ENCODE results near the gene ATP9A. TPM values are rescaled to one million over a fixed set of nuclear protein-coding genes. Genes with fewer than 3 reads are reported as not detected.

Gene ATP9A
- total RNA-seq, 1 donor from 2014 or later = 48.8 TPM

DNA sequence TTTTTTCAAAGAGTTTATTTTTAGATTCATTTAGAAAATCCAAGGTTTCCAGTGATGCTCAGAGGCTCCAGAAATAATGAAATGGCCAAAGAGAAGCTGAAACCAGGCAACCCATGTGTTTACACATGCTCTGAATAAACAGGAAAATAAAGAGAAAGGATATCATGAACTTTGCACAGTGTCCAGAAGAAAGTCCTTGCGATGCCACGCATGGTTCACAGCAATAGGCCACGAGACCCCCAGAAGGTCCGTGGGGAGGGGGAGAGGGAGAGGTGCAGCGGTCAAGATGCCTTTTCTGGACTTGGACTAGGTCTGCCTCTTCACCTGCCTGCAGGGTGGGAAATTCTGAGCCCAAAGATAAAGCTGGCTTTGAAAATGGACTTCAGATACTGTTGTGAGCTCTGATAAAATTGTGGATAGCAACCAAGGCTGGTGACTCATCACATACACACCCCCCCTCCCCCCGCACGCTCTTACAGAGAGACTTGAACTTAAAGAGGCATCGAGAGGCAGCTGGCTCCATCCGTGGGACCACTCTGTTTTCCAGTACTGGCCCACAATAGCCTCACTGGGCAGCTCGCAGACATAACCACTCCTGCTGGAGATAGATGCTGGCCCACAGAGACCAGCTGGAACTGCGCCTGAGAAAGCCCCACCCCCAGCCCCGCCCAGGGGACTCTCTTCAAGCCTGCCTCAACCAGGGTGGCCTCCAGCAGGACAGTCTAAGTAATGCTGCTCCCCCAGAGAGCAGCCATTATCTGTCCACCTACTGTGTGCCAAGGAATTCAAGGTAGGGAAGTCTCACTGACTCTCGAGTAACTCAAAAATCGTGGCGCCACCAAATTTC is 204.5 kb downstream of the ATP9A start:
- DNase-seq (ENCODE audit: extremely low read depth, low read depth, low spot score) = peak; percentile 63

DNA sequence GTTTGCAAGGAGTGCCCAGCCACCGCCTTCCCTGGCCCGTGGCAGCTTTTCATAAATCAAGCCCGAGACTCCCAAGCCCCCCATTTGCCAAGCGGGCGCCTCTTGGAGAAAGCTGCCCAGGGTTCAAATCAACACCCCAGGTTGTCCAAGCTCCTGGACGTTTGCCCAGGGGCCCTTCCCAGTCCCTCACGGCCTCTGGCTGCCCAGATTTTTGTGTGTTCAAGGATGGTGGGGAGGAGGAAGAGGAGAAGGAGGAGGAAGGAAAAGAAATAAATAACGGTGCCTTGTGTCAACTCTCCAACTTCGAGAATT is 205.1 kb downstream of the ATP9A start:
- DNase-seq (ENCODE audit: extremely low read depth, low read depth, low spot score) = no peak

DNA sequence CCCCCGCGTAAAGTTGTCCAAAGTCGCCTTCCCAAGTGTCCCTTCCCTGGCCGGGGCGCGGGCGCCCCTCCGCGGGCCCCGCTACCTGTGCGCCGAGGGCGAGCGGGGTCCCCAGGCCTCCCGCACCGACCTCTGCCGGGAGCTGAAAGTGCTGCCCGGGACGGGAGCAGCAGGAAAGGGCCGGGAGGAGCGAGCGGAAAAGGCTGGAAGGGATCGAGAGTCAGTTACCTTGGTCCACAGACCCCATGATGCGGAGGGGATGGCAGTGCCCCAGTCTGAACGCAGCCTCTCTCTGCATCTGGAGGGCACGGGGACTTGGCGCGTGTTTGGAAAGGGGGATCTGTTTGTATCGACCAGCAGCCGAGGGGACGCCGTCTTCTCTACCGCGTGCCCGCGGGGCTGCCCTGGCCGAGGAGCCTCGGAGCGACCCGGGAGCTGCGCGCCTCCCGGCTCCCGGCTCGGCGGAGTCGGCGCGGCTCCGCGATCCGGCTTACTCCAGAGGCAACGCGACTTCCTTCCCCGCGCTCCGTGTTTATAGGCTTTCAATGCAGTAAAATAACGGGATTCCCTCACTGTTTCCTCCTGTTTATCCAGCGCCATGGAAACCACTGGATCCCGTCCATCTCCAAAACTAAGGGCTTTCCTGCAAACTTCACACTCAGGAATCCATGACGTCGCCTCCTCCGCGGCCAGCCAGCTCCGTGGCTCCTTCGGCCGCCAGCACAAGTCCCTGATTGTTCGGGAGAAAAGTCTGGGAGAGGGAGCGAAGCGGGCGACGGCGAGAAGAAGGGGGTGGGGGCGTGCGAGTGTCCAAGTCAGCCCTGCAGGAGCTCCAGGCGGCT is 205.6 kb downstream of the ATP9A start:
- peak; percentile 91 for DNase-seq (ENCODE audit: extremely low read depth, low read depth, low spot score)

DNA sequence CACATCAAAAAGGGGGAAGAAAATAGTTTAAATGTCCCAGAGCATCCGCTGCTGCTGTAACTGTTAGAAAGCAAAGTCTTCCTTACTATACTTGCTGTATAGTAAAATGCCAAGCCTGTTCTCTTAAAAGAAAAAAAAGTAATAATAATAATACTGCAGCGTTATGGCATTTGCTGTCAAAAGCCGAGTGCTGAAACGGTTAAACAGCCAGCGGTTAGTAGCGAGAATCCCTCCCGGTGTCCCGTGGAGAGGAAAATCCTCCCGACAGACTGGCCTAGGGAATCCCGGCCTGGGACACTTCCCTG is 206.2 kb downstream of the ATP9A start:
- no peak for DNase-seq (ENCODE audit: extremely low read depth, low read depth, low spot score)

DNA sequence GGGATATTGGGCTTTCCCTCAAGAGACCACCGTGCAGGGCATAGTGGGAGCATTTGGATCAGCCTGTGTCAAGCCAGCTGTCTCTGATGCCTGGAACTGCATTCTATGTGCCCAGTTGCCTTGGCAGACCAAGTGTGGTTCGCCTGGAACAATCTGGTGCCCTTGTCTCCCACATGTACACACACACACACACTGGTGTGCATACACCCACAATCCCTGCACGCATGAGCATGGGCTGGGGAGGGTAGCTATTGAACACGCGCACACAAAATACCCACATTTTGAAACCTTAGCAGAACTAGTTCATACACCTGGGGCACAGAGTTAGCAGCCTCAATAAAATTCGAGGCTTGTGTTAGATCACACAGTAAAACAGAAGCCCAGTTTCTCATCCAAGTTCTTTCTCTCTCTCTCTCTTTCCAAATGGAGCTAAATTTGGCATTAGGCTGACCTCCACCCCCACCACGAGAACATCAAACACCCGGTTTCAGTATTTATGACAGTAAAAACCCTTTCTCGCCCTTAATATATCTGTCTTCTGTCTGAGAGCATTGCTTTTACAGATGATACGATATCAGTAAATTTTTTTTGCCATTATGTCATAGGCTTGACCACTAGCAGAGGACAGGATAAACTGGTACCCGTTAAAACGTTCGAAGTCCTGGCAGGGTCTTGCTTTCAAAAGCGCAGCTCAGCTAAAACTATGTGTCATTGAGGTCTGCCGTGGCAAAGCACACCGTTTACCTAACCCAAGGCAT is 207.5 kb downstream of the ATP9A start:
- DNase-seq (ENCODE audit: extremely low read depth, low read depth, low spot score) = no peak

DNA sequence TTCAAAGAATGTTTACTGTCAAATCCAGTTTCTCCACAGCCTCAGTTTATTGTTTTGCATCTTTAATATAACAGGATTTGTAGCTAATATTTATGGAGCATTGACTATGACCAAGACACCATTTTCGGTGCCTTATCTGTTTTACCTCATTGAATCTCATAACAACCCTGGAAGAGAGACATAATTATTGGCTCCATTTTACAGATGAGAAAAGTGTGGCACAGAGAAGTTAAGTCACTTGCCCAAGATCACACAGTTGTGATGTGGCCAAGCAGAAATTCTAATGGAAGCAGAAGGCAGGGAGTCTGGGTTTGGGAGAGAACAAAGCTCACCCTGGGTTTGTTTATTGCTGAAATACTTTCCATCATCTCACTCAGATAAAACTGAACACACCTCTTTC is 208.1 kb downstream of the ATP9A start:
- no peak for DNase-seq (ENCODE audit: extremely low read depth, low read depth, low spot score)

DNA sequence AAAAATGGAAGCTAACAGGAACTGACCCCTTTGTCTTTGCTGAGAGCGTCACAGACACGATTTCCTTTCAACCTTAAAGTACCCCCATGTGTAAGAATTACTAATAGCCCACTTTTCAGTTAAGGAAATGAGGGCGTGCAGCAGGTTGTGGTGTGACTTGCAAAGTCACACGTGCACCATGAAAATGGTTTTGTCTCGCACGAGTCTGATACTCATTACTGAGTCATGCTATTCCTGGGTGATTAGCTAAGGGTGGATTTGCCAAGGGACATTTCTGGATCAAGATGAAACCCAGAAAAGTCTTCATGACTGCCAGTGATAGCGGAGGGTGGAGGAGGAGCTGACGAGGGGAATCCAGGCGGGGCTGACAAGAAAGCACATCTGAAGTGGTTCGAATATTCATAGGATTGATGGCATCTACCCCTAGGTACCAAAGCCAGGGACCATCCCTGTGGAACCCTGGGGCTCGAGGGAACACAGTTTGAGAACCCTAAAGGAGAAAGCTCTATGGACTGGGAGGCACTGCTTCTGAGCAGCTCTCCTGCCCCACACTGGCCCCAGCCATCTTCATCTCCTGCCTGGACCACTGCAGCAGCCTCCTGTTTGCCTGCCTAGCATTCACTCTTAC is 213.5 kb downstream of the ATP9A start:
- peak; percentile 54 for DNase-seq (ENCODE audit: extremely low read depth, low read depth, low spot score)

DNA sequence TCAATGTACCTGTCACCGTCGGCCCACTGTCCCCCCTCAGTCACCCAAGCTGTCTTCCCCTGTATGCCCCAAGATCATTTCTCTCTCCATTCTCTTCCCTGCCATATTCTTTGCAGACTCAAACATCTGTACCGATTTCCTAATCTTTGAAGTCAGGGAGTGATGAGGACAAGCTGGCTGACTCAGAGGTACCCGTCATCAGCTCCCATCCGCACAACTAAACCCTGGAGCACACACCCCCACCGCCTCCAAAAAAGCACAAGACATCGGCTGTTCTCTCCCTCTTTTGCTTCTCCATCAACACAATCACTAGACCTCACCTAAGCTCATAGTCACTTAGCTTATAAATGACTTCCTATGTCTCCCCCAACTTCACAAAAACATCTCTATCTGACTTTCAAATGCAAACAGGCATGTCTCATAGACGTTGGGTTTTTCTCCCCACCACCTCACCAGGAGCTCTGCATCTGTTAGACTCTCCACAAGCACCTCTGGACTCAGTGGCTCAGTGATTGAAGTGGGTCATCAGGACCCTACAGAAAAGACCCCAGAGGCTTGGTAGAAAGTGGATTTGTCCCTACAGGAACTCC is 214.2 kb downstream of the ATP9A start:
- DNase-seq (ENCODE audit: extremely low read depth, low read depth, low spot score) = no peak

DNA sequence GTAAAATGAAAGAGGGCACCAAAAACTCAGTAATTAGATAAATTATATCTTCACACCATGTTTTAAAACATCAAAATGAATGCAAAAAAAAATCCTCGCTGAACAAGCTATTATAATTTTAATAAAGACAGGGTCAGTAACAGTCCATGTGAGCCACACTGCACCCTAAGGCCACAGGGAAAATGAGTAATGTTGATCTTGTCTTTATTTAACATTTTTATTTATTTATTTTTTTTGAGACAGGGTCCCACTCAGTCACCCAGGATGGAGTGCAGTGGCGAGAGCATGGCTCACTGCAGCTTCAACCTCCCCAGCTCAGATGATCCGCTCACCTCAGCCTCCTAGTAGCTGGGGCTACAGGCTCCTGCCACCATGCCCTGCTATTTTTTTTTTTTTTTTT is 217.0 kb downstream of the ATP9A start:
- no peak for DNase-seq (ENCODE audit: extremely low read depth, low read depth, low spot score)

DNA sequence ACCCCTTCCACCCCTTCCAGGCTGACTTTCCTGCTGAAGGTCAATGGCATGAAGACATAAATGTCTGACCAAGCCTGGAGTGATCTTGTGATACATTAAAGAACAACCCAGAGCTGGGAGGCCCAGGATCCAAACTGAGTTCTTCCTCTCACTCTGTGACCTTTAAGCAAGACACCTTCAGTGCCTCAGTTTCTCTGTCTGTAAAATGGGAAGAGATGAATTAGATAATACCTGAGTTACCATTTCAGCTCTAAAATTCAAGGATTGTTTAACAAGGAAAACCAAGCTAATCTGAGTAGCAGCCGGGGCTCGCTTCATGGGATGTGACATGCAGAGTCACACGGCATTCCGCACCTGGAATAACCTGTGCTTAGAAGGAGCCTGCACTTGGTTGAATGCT is 218.7 kb downstream of the ATP9A start:
- DNase-seq (ENCODE audit: extremely low read depth, low read depth, low spot score) = no peak

DNA sequence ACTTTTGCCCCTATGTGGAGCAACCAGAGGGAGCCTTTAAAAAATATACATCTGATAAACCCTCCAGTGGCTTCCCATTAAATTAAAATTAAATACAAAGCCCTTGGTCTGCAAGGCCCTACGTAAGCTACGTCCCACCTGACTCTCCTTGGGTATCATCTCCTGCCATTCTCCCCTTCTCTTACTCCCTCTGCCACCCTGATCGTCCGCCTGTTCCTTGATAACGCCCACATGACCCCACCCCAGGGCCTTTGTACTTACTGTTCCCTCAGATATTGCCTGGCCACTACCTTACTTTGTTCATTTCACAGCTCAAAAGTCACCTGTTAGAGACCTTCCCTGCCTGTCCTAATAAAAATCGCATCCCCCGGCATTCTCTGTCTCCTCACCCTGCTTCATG is 220.2 kb downstream of the ATP9A start:
- no peak for DNase-seq (ENCODE audit: extremely low read depth, low read depth, low spot score)

Other genes starting within 250 kb of the ATP9A start
- 10.1 and 21.6 TPM in 2 replicates for gene NFATC2, start 225.7 kb downstream of the ATP9A start, total RNA-seq
- 0.92 and 1.8 TPM in 2 replicates for gene SALL4, start 34.1 kb upstream of the ATP9A start, total RNA-seq